Glomerular endothelial cell (primary cell): ENCODE measurements around the gene FAM209B. TPM values are rescaled to one million over a fixed set of nuclear protein-coding genes. Genes with fewer than 3 reads are reported as not detected.

Source experiments
- total RNA-seq: library from RNA; depleted of rRNA; stranded (reverse); fragments of >200 nt; gene quantifications from 2 replicates; pipeline ENCODE4 v1.2.3, GENCODE V29; 2015

Gene FAM209B
- total RNA-seq, 1 donor from 2014 or later = not detected

Other genes with a start within 250 kb of the FAM209B start
- gene FAM210B, start 174.3 kb upstream of the FAM209B start, total RNA-seq = 61.2 and 69.9 TPM in 2 replicates
- gene AURKA, start 141.0 kb upstream of the FAM209B start, total RNA-seq = 14.8 and 15.4 TPM in 2 replicates
- 29.0 and 29.7 TPM in 2 replicates for gene CSTF1, start 140.6 kb upstream of the FAM209B start, total RNA-seq
- not detected in 2 replicates for gene CASS4, start 121.0 kb upstream of the FAM209B start, total RNA-seq
- gene RTF2, start 64.6 kb upstream of the FAM209B start, total RNA-seq = 50.8 and 65.7 TPM in 2 replicates
- not detected in 2 replicates for gene FAM209A, start 8.5 kb upstream of the FAM209B start, total RNA-seq
- gene TFAP2C, start 96.1 kb downstream of the FAM209B start, total RNA-seq = 0.10 and 0.35 TPM in 2 replicates